ENCODE data around the gene SLC6A20. TPM values are rescaled to one million over a fixed set of nuclear protein-coding genes. Genes with fewer than 3 reads are reported as not detected.

Gene SLC6A20
- total RNA-seq, 4 donors from 2014 or later: 62.9 to 106 (median 88.3) TPM; not detected in 1

- DNase-seq: no peak
- Histone ChIP-seq H3K4me1 (no peaks in the 10 kb centered on the region), H3K36me3 (no peaks in the 10 kb centered on the region), H3K4me3 (no peak overlapping the region), H3K27ac (no peak overlapping the region), H3K27me3 (no peaks in the 10 kb centered on the region), H3K9me3 (no peaks in the 10 kb centered on the region)
- no peak for TF ChIP-seq POLR2A (IDR thresholded peaks at IDR 0.05)
- TF ChIP-seq, protein P1, sequence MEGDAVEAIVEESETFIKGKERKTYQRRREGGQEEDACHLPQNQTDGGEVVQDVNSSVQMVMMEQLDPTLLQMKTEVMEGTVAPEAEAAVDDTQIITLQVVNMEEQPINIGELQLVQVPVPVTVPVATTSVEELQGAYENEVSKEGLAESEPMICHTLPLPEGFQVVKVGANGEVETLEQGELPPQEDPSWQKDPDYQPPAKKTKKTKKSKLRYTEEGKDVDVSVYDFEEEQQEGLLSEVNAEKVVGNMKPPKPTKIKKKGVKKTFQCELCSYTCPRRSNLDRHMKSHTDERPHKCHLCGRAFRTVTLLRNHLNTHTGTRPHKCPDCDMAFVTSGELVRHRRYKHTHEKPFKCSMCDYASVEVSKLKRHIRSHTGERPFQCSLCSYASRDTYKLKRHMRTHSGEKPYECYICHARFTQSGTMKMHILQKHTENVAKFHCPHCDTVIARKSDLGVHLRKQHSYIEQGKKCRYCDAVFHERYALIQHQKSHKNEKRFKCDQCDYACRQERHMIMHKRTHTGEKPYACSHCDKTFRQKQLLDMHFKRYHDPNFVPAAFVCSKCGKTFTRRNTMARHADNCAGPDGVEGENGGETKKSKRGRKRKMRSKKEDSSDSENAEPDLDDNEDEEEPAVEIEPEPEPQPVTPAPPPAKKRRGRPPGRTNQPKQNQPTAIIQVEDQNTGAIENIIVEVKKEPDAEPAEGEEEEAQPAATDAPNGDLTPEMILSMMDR (IDR thresholded peaks at IDR 0.05): no peak
Observed at GRCh38 chr3:45807133-45807532, 10.8 kb upstream of the SLC6A20 start.

- no peak for DNase-seq
- H3K4me3 ChIP-seq: no peak overlapping the region
Observed at GRCh38 chr3:45806072-45806471, 9.7 kb upstream of the SLC6A20 start.

GRCh38 chr3:45803252-45803935, 7.1 kb upstream of the SLC6A20 start:
- TF ChIP-seq, protein P1 (IDR thresholded peaks at IDR 0.05): no peak
- TF ChIP-seq POLR2A (IDR thresholded peaks at IDR 0.05): no peak
- H3K4me1 ChIP-seq: peaks cover 0 to 5% (median 0%) of the 10 kb centered on the region in 4 donors
- H3K27ac ChIP-seq: no peak overlapping the region
- no peak overlapping the region for H3K4me3 ChIP-seq
- DNase-seq: no peak
- no peaks in the 10 kb centered on the region for H3K9me3 ChIP-seq
- no peaks in the 10 kb centered on the region for H3K27me3 ChIP-seq
- H3K36me3 ChIP-seq: no peaks in the 10 kb centered on the region

More at GRCh38 chr3:45806072-45806471, 9.7 kb upstream of the SLC6A20 start:
- Histone ChIP-seq H3K9me3 (no peaks in the 10 kb centered on the region), H3K27ac (no peak overlapping the region), H3K27me3 (no peaks in the 10 kb centered on the region), H3K36me3 (no peaks in the 10 kb centered on the region), H3K4me1 (peaks cover 0 to 3% (median 0%) of the 10 kb centered on the region in 4 donors)
- TF ChIP-seq, protein P1 (IDR thresholded peaks at IDR 0.05): no peak
- no peak for TF ChIP-seq POLR2A (IDR thresholded peaks at IDR 0.05)

- Histone ChIP-seq H3K36me3 (no peaks in the 10 kb centered on the region), H3K4me3 (no peak overlapping the region), H3K27me3 (no peaks in the 10 kb centered on the region), H3K27ac (no peak overlapping the region), H3K4me1 (peaks cover 0 to 5% (median 0%) of the 10 kb centered on the region in 4 donors), H3K9me3 (no peaks in the 10 kb centered on the region)
- no peak for TF ChIP-seq POLR2A (IDR thresholded peaks at IDR 0.05)
- TF ChIP-seq, protein P1 (IDR thresholded peaks at IDR 0.05): no peak
- no peak for DNase-seq
Observed at GRCh38 chr3:45802146-45802545, 5.8 kb upstream of the SLC6A20 start.

GRCh38 chr3:45800611-45801010, 4.3 kb upstream of the SLC6A20 start:
- Histone ChIP-seq H3K4me3 (no peak overlapping the region), H3K27me3 (no peaks in the 10 kb centered on the region), H3K4me1 (peaks cover 0 to 17% (median 5%) of the 10 kb centered on the region in 4 donors), H3K9me3 (no peaks in the 10 kb centered on the region), H3K36me3 (no peaks in the 10 kb centered on the region), H3K27ac (peak overlapping the region in 1 of 4 donors; percentile 78)
- TF ChIP-seq, protein P1 (IDR thresholded peaks at IDR 0.05): no peak
- peak; percentile 13 to 66 for TF ChIP-seq POLR2A (IDR thresholded peaks at IDR 0.05)
- peak in 2 of 3 donors; percentile 83 to 89 for DNase-seq

Data from Peyer's patch (tissue), 4 donors.